KOPT-K1 (cell line): Measurements from ENCODE around the gene MNX1.

Experiments used
- H3K27ac ChIP-seq: fragments of 200-600 bp; sonication (generic); 2 replicates; pipeline ENCODE4 v1.5.1; 2016; ENCODE audit warnings: antibody characterized with exemption, mild to moderate bottlenecking, low read depth, low read length; ENCODE audit not compliant: poor library complexity, severe bottlenecking
- H3K36me3 ChIP-seq: fragments of 200-600 bp; sonication (generic); 2 replicates; pipeline ENCODE4 v1.5.1; 2017; ENCODE audit warnings: antibody characterized with exemption, mild to moderate bottlenecking, low read length, moderate library complexity; ENCODE audit not compliant: insufficient read depth
- H3K9me3 ChIP-seq: fragments of 200-600 bp; sonication (generic); 2 replicates; pipeline ENCODE4 v1.5.1; 2017; ENCODE audit warnings: antibody characterized with exemption, low read length, mild to moderate bottlenecking; ENCODE audit not compliant: insufficient read depth, poor library complexity, severe bottlenecking

MNX1 gene

GRCh38 chr7:157013101-157013500 is 2.6 kb upstream of the MNX1 start:
- no peaks in the 10 kb centered on the region for H3K36me3 ChIP-seq
- H3K27ac ChIP-seq, result no peak overlapping the region
- no peaks in the 10 kb centered on the region for H3K9me3 ChIP-seq

- Histone ChIP-seq H3K9me3 (no peaks in the 10 kb centered on the region), H3K36me3 (no peaks in the 10 kb centered on the region), H3K27ac (no peak overlapping the region)
Observed at GRCh38 chr7:157012113-157012547, 1.7 kb upstream of the MNX1 start.

GRCh38 chr7:157011333-157012112 is 1.1 kb upstream of the MNX1 start:
- no peaks in the 10 kb centered on the region for H3K36me3 ChIP-seq
- H3K9me3 ChIP-seq, result no peaks in the 10 kb centered on the region
- H3K27ac ChIP-seq, result no peak overlapping the region

GRCh38 chr7:157009778-157010587 is 480 bp downstream of the MNX1 start:
- Histone ChIP-seq H3K27ac (no peak overlapping the region), H3K9me3 (peaks cover 12% of the 10 kb centered on the region), H3K36me3 (no peaks in the 10 kb centered on the region)

GRCh38 chr7:157009170-157009777 is 1.2 kb downstream of the MNX1 start:
- H3K36me3 ChIP-seq, result no peaks in the 10 kb centered on the region
- peaks cover 16% of the 10 kb centered on the region for H3K9me3 ChIP-seq
- no peak overlapping the region for H3K27ac ChIP-seq

GRCh38 chr7:157008206-157009169 is 2.0 kb downstream of the MNX1 start:
- H3K36me3 ChIP-seq, result no peaks in the 10 kb centered on the region
- H3K27ac ChIP-seq, result no peak overlapping the region
- peaks cover 24% of the 10 kb centered on the region for H3K9me3 ChIP-seq

- peaks cover 25% of the 10 kb centered on the region for H3K9me3 ChIP-seq
- no peak overlapping the region for H3K27ac ChIP-seq
Observed at GRCh38 chr7:157007470-157008066, 2.9 kb downstream of the MNX1 start.

GRCh38 chr7:157006829-157007469 is 3.5 kb downstream of the MNX1 start:
- Histone ChIP-seq H3K36me3 (no peaks in the 10 kb centered on the region), H3K9me3 (peaks cover 25% of the 10 kb centered on the region), H3K27ac (no peak overlapping the region)

More at GRCh38 chr7:157007470-157008066, 2.9 kb downstream of the MNX1 start:
- H3K36me3 ChIP-seq, result no peaks in the 10 kb centered on the region

GRCh38 chr7:157006205-157006747 is 4.2 kb downstream of the MNX1 start:
- Histone ChIP-seq H3K27ac (no peak overlapping the region), H3K36me3 (no peaks in the 10 kb centered on the region), H3K9me3 (peaks cover 25% of the 10 kb centered on the region)

GRCh38 chr7:157005456-157006204 is 4.8 kb downstream of the MNX1 start:
- H3K27ac ChIP-seq, result no peak overlapping the region
- no peaks in the 10 kb centered on the region for H3K36me3 ChIP-seq
- H3K9me3 ChIP-seq, result peaks cover 25% of the 10 kb centered on the region

- H3K9me3 ChIP-seq, result peaks cover 25% of the 10 kb centered on the region
- no peaks in the 10 kb centered on the region for H3K36me3 ChIP-seq
- no peak overlapping the region for H3K27ac ChIP-seq
Observed at GRCh38 chr7:157004521-157005455, 5.7 kb downstream of the MNX1 start.
